ENCODE results near the gene THSD4.
"Not testable (repeated sequence)": the region's sequence is repeated elsewhere in the genome, so short reads cannot be mapped to it uniquely, and the experiment has no call there.

THSD4 gene

GRCh38 chr15:71155534-71155933, 40.3 kb downstream of the THSD4 start:
- TF ChIP-seq CTCF (IDR thresholded peaks at IDR 0.05), result no peak
- no peak for DNase-seq (ENCODE audit: low spot score)
- H3K27ac ChIP-seq, result no peak overlapping the region

GRCh38 chr15:71160976-71161375, 45.7 kb downstream of the THSD4 start:
- no peak for TF ChIP-seq CTCF (IDR thresholded peaks at IDR 0.05)
- Histone ChIP-seq H3K4me3 (no peak overlapping the region), H3K27ac (no peak overlapping the region)
- no peak for DNase-seq (ENCODE audit: low spot score)

More at GRCh38 chr15:71155534-71155933, 40.3 kb downstream of the THSD4 start:
- H3K4me3 ChIP-seq, result no peak overlapping the region

- no peak for DNase-seq (ENCODE audit: low spot score)
- H3K4me3 ChIP-seq, result no peak overlapping the region
- no peak overlapping the region for H3K27ac ChIP-seq
- TF ChIP-seq CTCF (IDR thresholded peaks at IDR 0.05), result no peak
These were observed 47.0 kb downstream of the THSD4 start for GRCh38 chr15:71162309-71162708.

- DNase-seq (ENCODE audit: low spot score); H3K4me3 ChIP-seq; H3K27ac ChIP-seq: not testable (repeated sequence)
These were observed 49.3 kb downstream of the THSD4 start for GRCh38 chr15:71164606-71165005.

GRCh38 chr15:71167445-71168165, 52.3 kb downstream of the THSD4 start:
- no peak for DNase-seq (ENCODE audit: low spot score)
- TF ChIP-seq CTCF (IDR thresholded peaks at IDR 0.05), result no peak
- no peak overlapping the region for H3K27ac ChIP-seq
- no peak overlapping the region for H3K4me3 ChIP-seq

GRCh38 chr15:71168166-71168834, 53.0 kb downstream of the THSD4 start:
- DNase-seq (ENCODE audit: low spot score), result no peak

GRCh38 chr15:71170163-71170562, 54.9 kb downstream of the THSD4 start:
- Histone ChIP-seq H3K27ac (no peak overlapping the region), H3K4me3 (no peak overlapping the region)
- no peak for TF ChIP-seq CTCF (IDR thresholded peaks at IDR 0.05)
- no peak for DNase-seq (ENCODE audit: low spot score)

More at GRCh38 chr15:71168166-71168834, 53.0 kb downstream of the THSD4 start:
- no peak for TF ChIP-seq CTCF (IDR thresholded peaks at IDR 0.05)
- Histone ChIP-seq H3K27ac (no peak overlapping the region), H3K4me3 (no peak overlapping the region)
